Transverse colon (tissue), 4 donors: ENCODE measurements around the gene GPN2. TPM values are rescaled to one million over a fixed set of nuclear protein-coding genes. Genes with fewer than 3 reads are reported as not detected.
A peak's percentile ranks its signal among the peaks of the same experiment; 100 is the strongest.

ENCODE experiments used
- DNase-seq: peaks from one replicate; pipeline ENCODE4 v3.0.0-alpha.2; 2019
- H3K27ac ChIP-seq, 4 donors: fragments of 200-600 bp; sonication (generic); 2 replicates each; pipeline ENCODE4 v1.5.1; 2016 to 2018; ENCODE audit warnings: inconsistent platforms in 4 of 4
- H3K27me3 ChIP-seq: fragments of 200-600 bp; sonication (generic); 2 replicates; pipeline ENCODE4 v1.5.1; 2017; ENCODE audit warnings: inconsistent platforms
- H3K36me3 ChIP-seq, 4 donors: fragments of 200-600 bp; sonication (generic); 2 replicates each; pipeline ENCODE4 v1.5.1; 2017 to 2019; ENCODE audit warnings: inconsistent platforms in 4 of 4
- H3K4me1 ChIP-seq, 4 donors: fragments of 200-600 bp; sonication (generic); 2 replicates each; pipeline ENCODE4 v1.5.1; 2017 to 2020; ENCODE audit warnings: inconsistent platforms in 4 of 4
- H3K4me3 ChIP-seq, 4 donors: fragments of 200-600 bp; sonication (generic); 1 replicate in 1 of 4; 2 replicates in 3 of 4; pipeline versions ENCODE4 v1.5.1 to v1.6.1; 2017 to 2019; ENCODE audit warnings: inconsistent platforms in 4 of 4
- H3K9me3 ChIP-seq, 2 donors: fragments of 200-600 bp; sonication (generic); 2 replicates each; pipeline ENCODE4 v1.5.1; 2017 to 2019; ENCODE audit warnings: inconsistent platforms in 2 of 2
- EP300 ChIP-seq: sonication (generic); formaldehyde crosslinking; IDR thresholded peaks from one replicate; pipeline ENCODE4 v1.6.1; 2017; ENCODE audit warnings: antibody characterized with exemption, low read depth
- POLR2A ChIP-seq: fragments of 450-650 bp; IDR thresholded peaks from one replicate; pipeline ENCODE4 v1.6.1; 2016; ENCODE audit warnings: antibody characterized with exemption, mild to moderate bottlenecking, moderate library complexity
- POLR2AphosphoS5 ChIP-seq, 3 donors: sonication (generic); formaldehyde crosslinking; IDR thresholded peaks; one replicate each; pipeline ENCODE4 v1.6.1; 2016; ENCODE audit warnings: antibody characterized with exemption in 3 of 3
- WGBS, 2 donors: methylation state at CpG; one replicate each; pipeline ENCODE4 v1.1.5; 2018; ENCODE audit warnings: low coverage in 1 of 2; 5-methylcytosine and 5-hydroxymethylcytosine counted together
- in situ Hi-C, 4 donors: fragments of 200-750 bp; cut with MboI; loops; one replicate each; pipeline versions ENCODE4 v1.15.0 to v1.15.1; 2017; ENCODE audit warnings: low sequenced_read_pairs in 3 of 4, low pct_ligation_motif_present in 1 of 4, low pct_unique_long_range_greater_than_20kb in 1 of 4
- intact Hi-C: fragments of 100-400 bp; cut with DNase I; formaldehyde crosslinking; loops from one replicate; pipeline ENCODE4 v1.15.1; 2023; ENCODE audit warnings: low total_unique reads
- total RNA-seq, 4 donors: library from RNA; depleted of rRNA; stranded (reverse); fragments of >200 nt; gene quantifications; one replicate each; pipeline ENCODE4 v1.1.0, GENCODE V29; 2016
- TF ChIP-seq, protein P1 (sequence below), 5 experiments: fragments of 200-600 bp in 3 of 5; fragments of 450-650 bp in 2 of 5; sonication (generic) in 3 of 5; IDR thresholded peaks; 1 replicate in 2 of 5; 2 replicates in 3 of 5; pipeline ENCODE4 v1.5.1; 2016 to 2017; ENCODE audit warnings: antibody characterized with exemption in 5 of 5, inconsistent platforms in 3 of 5, mild to moderate bottlenecking in 2 of 5, moderate library complexity in 1 of 5

Gene GPN2
- total RNA-seq, 4 donors from 2014 or later, result 14.7 to 75.2 (median 28.7) TPM

DNA sequence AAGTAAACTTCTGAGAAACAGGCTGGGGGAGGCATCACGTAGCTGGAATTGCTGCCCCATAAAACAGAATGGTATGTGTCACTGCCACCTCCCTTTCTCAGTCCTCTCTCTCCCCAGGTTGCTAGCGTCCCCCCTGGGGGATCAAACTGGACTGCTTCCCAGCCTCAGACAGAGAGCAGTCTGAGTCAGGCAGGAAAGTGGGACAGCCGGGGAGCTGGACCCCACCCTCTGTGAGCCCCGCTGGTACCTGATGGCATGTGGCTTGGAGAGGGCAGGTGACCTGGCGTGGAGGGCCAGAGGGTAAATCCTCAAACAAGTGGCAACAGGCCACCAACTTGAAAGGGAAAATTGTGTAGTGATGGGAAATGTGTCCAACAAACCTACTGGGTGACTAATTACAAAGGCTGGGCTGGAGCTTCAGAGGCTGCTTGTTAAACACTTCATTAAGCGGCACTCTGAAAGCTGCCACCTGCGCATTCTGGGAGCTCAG is 28.1 kb downstream of the GPN2 start:
- Histone ChIP-seq H3K27me3 (no peaks in the 10 kb centered on the region), H3K4me1 (peaks cover 4 to 36% (median 17%) of the 10 kb centered on the region in 4 donors), H3K4me3 (no peak overlapping the region), H3K9me3 (no peaks in the 10 kb centered on the region), H3K36me3 (no peaks in the 10 kb centered on the region), H3K27ac (peak overlapping the region; percentile 51 to 98 (median 63))
- intact Hi-C loops, result loop anchor here (10.0 kb wide), 1 partner anchor 137 kb away; no protein-coding TSS in a partner anchor
- no peak for DNase-seq
- no peak for TF ChIP-seq POLR2AphosphoS5 (IDR thresholded peaks at IDR 0.05)
- TF ChIP-seq EP300, result no peak
- TF ChIP-seq POLR2A, result no peak
- TF ChIP-seq, protein P1, sequence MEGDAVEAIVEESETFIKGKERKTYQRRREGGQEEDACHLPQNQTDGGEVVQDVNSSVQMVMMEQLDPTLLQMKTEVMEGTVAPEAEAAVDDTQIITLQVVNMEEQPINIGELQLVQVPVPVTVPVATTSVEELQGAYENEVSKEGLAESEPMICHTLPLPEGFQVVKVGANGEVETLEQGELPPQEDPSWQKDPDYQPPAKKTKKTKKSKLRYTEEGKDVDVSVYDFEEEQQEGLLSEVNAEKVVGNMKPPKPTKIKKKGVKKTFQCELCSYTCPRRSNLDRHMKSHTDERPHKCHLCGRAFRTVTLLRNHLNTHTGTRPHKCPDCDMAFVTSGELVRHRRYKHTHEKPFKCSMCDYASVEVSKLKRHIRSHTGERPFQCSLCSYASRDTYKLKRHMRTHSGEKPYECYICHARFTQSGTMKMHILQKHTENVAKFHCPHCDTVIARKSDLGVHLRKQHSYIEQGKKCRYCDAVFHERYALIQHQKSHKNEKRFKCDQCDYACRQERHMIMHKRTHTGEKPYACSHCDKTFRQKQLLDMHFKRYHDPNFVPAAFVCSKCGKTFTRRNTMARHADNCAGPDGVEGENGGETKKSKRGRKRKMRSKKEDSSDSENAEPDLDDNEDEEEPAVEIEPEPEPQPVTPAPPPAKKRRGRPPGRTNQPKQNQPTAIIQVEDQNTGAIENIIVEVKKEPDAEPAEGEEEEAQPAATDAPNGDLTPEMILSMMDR (IDR thresholded peaks at IDR 0.05), result no peak
- 82 to 88% methylated on average over 4 to 7 of the region's 7 CpGs for WGBS, 2 donors
- in situ Hi-C loops, result loop anchor here in 1 of 4 donors (5.0 kb wide), 1 partner anchor 50 kb away; no protein-coding TSS in a partner anchor

DNA sequence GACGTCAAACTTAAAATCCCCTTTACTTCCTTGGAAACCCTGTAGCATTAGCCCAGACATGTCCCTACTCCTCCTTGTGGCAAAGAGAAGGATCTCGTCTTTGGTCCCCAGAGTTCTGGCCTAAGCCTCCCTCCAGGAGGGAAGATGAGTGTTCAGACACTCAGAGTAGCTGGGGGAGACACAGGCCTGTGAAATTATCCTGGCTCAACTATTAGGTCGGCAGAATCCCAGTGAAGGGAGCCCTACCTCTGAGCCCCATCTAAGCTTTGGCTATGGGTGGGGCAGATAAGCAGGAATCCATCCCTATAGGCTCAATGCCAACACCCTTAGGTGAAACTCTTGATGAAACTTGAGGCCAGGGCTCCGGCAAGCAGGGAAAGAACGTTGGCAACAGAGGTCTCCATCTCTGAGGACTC is 28.8 kb downstream of the GPN2 start:
- Histone ChIP-seq H3K9me3 (no peaks in the 10 kb centered on the region), H3K4me1 (peaks cover 4 to 36% (median 17%) of the 10 kb centered on the region in 4 donors), H3K4me3 (no peak overlapping the region), H3K27me3 (no peaks in the 10 kb centered on the region), H3K36me3 (no peaks in the 10 kb centered on the region), H3K27ac (peak overlapping the region in 2 of 4 donors; percentile 51 to 71)
- TF ChIP-seq POLR2A, result no peak
- TF ChIP-seq, protein P1 (IDR thresholded peaks at IDR 0.05), result peak in 1 of 5 experiments; percentile 28
- intact Hi-C loops, result loop anchor here (10.0 kb wide), 1 partner anchor 136 kb away; no protein-coding TSS in a partner anchor
- WGBS, 2 donors, result 61% methylated on average over 5 of the region's 5 CpGs; no CpG with 5 or more reads in 1 of the 2 donors
- DNase-seq, result no peak
- in situ Hi-C loops, result loop anchor here in 1 of 4 donors (5.0 kb wide), 1 partner anchor 49 kb away; no protein-coding TSS in a partner anchor

DNA sequence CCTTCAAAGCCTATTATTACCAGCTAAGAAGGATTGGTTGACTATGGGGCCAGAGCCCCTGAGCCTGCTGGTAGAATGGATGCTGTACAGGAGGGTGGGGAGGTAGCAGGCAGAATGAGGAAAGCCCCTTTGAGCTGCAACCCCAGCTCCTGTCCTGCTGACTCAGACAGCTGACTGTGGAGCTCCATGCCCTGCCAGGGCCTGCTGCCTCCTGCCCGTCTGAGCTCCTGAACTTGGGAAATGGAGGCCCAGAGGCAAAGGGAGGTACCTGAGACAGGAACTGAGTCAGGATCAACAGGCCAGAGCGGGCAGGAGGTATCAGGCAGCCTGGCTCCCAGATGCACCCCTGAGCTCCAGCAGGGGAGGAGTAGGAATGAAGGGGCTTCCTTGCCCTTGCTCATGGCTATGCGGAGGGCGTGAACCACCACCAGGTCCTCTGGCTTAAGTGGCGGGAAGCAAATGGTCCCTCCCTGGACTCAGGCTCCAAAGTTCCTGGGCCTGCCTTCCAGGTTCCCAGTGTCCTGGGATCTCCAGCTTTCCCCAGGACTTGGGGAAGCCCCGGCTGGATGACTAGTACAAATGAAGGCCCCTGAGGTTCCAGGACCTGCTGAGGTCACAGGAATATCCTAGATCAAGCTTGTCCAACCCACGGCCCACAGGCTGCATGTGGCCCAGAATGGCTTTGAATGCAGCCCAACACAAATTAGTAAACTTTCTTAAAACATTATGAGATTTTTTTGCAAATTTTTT is 31.0 kb downstream of the GPN2 start:
- Histone ChIP-seq H3K9me3 (no peaks in the 10 kb centered on the region), H3K36me3 (no peaks in the 10 kb centered on the region), H3K4me1 (peaks cover 10 to 39% (median 21%) of the 10 kb centered on the region in 4 donors), H3K4me3 (no peak overlapping the region), H3K27me3 (no peaks in the 10 kb centered on the region), H3K27ac (no peak overlapping the region)
- 94% methylated on average over 7 of the region's 7 CpGs; no CpG with 5 or more reads in 1 of the 2 donors for WGBS, 2 donors
- TF ChIP-seq EP300 (no peak), POLR2A (no peak), POLR2AphosphoS5 (IDR thresholded peaks at IDR 0.05) (no peak)
- TF ChIP-seq, protein P1 (IDR thresholded peaks at IDR 0.05), result no peak
- intact Hi-C loops, result no loop called here
- in situ Hi-C loops, result no loop called here
- no peak for DNase-seq

DNA sequence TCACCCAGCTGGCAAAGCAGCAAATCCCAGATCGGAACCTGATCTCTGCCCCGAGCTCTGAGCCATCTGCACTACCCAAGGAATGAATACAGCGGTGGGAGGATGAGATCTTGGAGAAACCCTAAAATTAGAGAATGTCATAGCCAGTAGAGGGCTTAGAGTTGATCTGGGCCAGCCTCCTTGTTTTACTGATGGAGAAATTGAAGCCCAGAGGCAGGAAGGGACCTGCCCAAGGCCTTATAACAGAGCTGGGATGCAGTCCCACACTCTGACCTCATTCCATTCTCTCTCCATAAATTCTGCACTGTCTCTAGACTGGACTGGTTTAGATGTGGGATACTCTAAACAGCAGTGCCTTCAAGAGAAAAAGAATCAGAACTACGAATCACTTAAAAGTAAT is 31.9 kb downstream of the GPN2 start:
- Histone ChIP-seq H3K36me3 (no peaks in the 10 kb centered on the region), H3K27me3 (no peaks in the 10 kb centered on the region), H3K9me3 (no peaks in the 10 kb centered on the region), H3K27ac (no peak overlapping the region), H3K4me3 (no peak overlapping the region), H3K4me1 (peaks cover 6 to 39% (median 16%) of the 10 kb centered on the region in 4 donors)
- TF ChIP-seq POLR2A (no peak), POLR2AphosphoS5 (IDR thresholded peaks at IDR 0.05) (no peak), EP300 (no peak)
- TF ChIP-seq, protein P1 (IDR thresholded peaks at IDR 0.05), result no peak
- no peak for DNase-seq
- WGBS, 2 donors, result 73 to 90% methylated on average over 2 to 4 of the region's 4 CpGs
- in situ Hi-C loops (no loop called here), intact Hi-C loops (no loop called here)
